H1 (cell line): Measurements from ENCODE around the gene STK40. TPM values are rescaled to one million over a fixed set of nuclear protein-coding genes. Genes with fewer than 3 reads are reported as not detected.

Experiments
- BCL11A ChIP-seq, 2 experiments: IDR thresholded peaks; one replicate each; pipeline ENCODE4 v1.6.1; 2011; ENCODE audit warnings: low read depth in 2 of 2, low read length in 2 of 2, mild to moderate bottlenecking in 2 of 2
- NANOG ChIP-seq: IDR thresholded peaks from 2 replicates; pipeline ENCODE4 v1.6.1; 2011; ENCODE audit warnings: low read length, low read depth, mild to moderate bottlenecking, inconsistent platforms; ENCODE audit not compliant: insufficient read depth, poor library complexity, severe bottlenecking
- POLR2A ChIP-seq, 2 experiments: IDR thresholded peaks; 1 replicate in 1 of 2; 2 replicates in 1 of 2; pipeline ENCODE4 v1.6.1; 2011; ENCODE audit warnings: low read depth in 2 of 2, low read length in 2 of 2, mild to moderate bottlenecking in 2 of 2; ENCODE audit errors: control extremely low read depth in 1 of 2
- SP4 ChIP-seq: IDR thresholded peaks from 2 replicates; pipeline ENCODE4 v1.6.1; 2012; ENCODE audit warnings: low read length, inconsistent platforms
- TBP ChIP-seq: IDR thresholded peaks from 2 replicates; pipeline ENCODE4 v1.6.1; 2011; ENCODE audit warnings: low read depth, low read length, improper control_type of control experiment
- YY1 ChIP-seq: IDR thresholded peaks from 2 replicates; pipeline ENCODE4 v1.6.1; 2011; ENCODE audit warnings: low read depth, mild to moderate bottlenecking, low read length
- polyA plus RNA-seq, 7 experiments: library from polyadenylated mRNA; depleted of rRNA in 3 of 7; stranded (reverse) in 5 of 7; unstranded in 2 of 7; fragments of >200 nt in 5 of 7; fragments of 200-250 nt in 2 of 7; gene quantifications; 1 replicate in 5 of 7; 2 replicates in 1 of 7; 4 replicates in 1 of 7; pipeline versions ENCODE4 v1.2.1 to v1.2.3, GENCODE V29; 2011 to 2013; ENCODE audit warnings: missing spikeins in 2 of 7, mixed read lengths in 2 of 7
- total RNA-seq: library from RNA; stranded (reverse); fragmentation: NEBNext Ultra II Directional; extraction: Animal tissue kit (Norgen Biotek cat#: 25700); gene quantifications from 2 replicates; pipeline ENCODE4 v1.2.1, GENCODE V29; 2021
- TF ChIP-seq, protein P1 (sequence below): fragments of 300-600 bp; sonication (generic); IDR thresholded peaks from 2 replicates; pipeline ENCODE4 v1.7.1; 2012; ENCODE audit warnings: low read length, moderate library complexity, mild to moderate bottlenecking, inconsistent platforms; ENCODE audit not compliant: insufficient replicate concordance

STK40 gene
- total and polyA plus RNA-seq, 2 of the 8 experiments (the other 6 are each of a cell fraction or from before 2014, with no cell fraction given): 13.6 to 28.6 TPM

DNA sequence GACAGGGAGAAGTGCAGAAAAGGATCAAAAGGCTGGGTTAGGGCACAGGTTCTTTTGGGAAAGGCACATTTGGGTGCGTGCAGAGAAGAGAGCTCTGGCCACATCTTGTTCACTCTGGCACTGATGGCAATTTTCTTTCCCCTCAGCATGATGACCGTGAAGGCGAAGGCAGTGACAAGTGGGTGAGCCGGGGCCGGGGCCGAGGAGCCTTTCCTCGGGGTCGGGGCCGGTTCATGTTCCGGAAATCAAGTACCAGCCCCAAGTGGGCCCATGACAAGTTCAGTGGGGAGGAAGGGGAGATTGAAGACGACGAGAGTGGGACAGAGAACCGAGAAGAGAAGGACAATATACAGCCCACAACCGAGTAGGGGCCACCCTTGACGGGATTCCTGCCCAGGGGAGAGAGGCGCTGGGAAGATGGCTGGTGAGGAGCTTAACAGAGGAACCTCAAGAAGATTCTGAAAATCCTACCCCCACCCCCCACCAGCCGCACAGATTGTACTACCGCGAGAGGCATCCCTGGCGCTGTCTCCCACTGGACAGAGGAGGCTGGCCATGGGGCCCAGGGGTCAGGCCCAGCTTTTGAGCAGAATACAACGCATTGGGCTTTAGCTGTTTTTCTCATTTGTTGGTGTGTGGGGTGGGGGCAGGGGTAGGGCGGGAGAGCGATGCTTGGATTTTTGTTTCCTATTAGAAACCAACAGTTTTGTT is 81.9 kb downstream of the STK40 start (continued):
- TF ChIP-seq, protein P1, sequence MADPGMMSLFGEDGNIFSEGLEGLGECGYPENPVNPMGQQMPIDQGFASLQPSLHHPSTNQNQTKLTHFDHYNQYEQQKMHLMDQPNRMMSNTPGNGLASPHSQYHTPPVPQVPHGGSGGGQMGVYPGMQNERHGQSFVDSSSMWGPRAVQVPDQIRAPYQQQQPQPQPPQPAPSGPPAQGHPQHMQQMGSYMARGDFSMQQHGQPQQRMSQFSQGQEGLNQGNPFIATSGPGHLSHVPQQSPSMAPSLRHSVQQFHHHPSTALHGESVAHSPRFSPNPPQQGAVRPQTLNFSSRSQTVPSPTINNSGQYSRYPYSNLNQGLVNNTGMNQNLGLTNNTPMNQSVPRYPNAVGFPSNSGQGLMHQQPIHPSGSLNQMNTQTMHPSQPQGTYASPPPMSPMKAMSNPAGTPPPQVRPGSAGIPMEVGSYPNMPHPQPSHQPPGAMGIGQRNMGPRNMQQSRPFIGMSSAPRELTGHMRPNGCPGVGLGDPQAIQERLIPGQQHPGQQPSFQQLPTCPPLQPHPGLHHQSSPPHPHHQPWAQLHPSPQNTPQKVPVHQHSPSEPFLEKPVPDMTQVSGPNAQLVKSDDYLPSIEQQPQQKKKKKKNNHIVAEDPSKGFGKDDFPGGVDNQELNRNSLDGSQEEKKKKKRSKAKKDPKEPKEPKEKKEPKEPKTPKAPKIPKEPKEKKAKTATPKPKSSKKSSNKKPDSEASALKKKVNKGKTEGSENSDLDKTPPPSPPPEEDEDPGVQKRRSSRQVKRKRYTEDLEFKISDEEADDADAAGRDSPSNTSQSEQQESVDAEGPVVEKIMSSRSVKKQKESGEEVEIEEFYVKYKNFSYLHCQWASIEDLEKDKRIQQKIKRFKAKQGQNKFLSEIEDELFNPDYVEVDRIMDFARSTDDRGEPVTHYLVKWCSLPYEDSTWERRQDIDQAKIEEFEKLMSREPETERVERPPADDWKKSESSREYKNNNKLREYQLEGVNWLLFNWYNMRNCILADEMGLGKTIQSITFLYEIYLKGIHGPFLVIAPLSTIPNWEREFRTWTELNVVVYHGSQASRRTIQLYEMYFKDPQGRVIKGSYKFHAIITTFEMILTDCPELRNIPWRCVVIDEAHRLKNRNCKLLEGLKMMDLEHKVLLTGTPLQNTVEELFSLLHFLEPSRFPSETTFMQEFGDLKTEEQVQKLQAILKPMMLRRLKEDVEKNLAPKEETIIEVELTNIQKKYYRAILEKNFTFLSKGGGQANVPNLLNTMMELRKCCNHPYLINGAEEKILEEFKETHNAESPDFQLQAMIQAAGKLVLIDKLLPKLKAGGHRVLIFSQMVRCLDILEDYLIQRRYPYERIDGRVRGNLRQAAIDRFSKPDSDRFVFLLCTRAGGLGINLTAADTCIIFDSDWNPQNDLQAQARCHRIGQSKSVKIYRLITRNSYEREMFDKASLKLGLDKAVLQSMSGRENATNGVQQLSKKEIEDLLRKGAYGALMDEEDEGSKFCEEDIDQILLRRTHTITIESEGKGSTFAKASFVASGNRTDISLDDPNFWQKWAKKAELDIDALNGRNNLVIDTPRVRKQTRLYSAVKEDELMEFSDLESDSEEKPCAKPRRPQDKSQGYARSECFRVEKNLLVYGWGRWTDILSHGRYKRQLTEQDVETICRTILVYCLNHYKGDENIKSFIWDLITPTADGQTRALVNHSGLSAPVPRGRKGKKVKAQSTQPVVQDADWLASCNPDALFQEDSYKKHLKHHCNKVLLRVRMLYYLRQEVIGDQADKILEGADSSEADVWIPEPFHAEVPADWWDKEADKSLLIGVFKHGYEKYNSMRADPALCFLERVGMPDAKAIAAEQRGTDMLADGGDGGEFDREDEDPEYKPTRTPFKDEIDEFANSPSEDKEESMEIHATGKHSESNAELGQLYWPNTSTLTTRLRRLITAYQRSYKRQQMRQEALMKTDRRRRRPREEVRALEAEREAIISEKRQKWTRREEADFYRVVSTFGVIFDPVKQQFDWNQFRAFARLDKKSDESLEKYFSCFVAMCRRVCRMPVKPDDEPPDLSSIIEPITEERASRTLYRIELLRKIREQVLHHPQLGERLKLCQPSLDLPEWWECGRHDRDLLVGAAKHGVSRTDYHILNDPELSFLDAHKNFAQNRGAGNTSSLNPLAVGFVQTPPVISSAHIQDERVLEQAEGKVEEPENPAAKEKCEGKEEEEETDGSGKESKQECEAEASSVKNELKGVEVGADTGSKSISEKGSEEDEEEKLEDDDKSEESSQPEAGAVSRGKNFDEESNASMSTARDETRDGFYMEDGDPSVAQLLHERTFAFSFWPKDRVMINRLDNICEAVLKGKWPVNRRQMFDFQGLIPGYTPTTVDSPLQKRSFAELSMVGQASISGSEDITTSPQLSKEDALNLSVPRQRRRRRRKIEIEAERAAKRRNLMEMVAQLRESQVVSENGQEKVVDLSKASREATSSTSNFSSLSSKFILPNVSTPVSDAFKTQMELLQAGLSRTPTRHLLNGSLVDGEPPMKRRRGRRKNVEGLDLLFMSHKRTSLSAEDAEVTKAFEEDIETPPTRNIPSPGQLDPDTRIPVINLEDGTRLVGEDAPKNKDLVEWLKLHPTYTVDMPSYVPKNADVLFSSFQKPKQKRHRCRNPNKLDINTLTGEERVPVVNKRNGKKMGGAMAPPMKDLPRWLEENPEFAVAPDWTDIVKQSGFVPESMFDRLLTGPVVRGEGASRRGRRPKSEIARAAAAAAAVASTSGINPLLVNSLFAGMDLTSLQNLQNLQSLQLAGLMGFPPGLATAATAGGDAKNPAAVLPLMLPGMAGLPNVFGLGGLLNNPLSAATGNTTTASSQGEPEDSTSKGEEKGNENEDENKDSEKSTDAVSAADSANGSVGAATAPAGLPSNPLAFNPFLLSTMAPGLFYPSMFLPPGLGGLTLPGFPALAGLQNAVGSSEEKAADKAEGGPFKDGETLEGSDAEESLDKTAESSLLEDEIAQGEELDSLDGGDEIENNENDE: no peak
- TF ChIP-seq BCL11A (IDR thresholded peaks at IDR 0.05; ENCODE audit: low read depth in 2 of 2, low read length in 2 of 2): no peak
- TF ChIP-seq SP4: no peak
- TF ChIP-seq NANOG: no peak
- no peak for TF ChIP-seq TBP
- TF ChIP-seq YY1: no peak
- TF ChIP-seq POLR2A (IDR thresholded peaks at IDR 0.05; ENCODE audit: control extremely low read depth in 1 of 2, low read depth in 2 of 2, low read length in 2 of 2): no peak
